Measurements from ENCODE around the gene VWA8. TPM values are rescaled to one million over a fixed set of nuclear protein-coding genes. Genes with fewer than 3 reads are reported as not detected.

The VWA8 gene
- total RNA-seq, 1 donor from 2014 or later: 33.4 TPM

- Histone ChIP-seq H3K27ac (no peak overlapping the region), H3K27me3 (no peaks in the 10 kb centered on the region)
Measured at GRCh38 chr13:41678848-41679247, 282.1 kb downstream of the VWA8 start.

GRCh38 chr13:41678249-41678648 is 282.7 kb downstream of the VWA8 start:
- intact Hi-C loops (cut with DNase I): no loop called here
- Histone ChIP-seq H3K9me3 (no peaks in the 10 kb centered on the region), H3K27me3 (no peaks in the 10 kb centered on the region), H3K4me1 (no peaks in the 10 kb centered on the region), H3K4me3 (no peak overlapping the region), H3K27ac (no peak overlapping the region), H3K36me3 (peaks cover 0 to under 1% of the 10 kb centered on the region in 2 donors)
- no peak for DNase-seq (ENCODE audit: extremely low spot score in 2 of 2)
- TF ChIP-seq POLR2AphosphoS5 (IDR thresholded peaks at IDR 0.05; ENCODE audit: insufficient read depth in 1 of 2, low read depth in 1 of 2) (no peak), POLR2A (IDR thresholded peaks at IDR 0.05) (no peak), CTCF (IDR thresholded peaks at IDR 0.05) (no peak)

More at GRCh38 chr13:41678848-41679247, 282.1 kb downstream of the VWA8 start:
- intact Hi-C loops (cut with DNase I): no loop called here
- TF ChIP-seq CTCF (IDR thresholded peaks at IDR 0.05) (no peak), POLR2A (IDR thresholded peaks at IDR 0.05) (no peak), POLR2AphosphoS5 (IDR thresholded peaks at IDR 0.05; ENCODE audit: insufficient read depth in 1 of 2, low read depth in 1 of 2) (no peak)
- H3K4me1 ChIP-seq: no peaks in the 10 kb centered on the region
- H3K9me3 ChIP-seq: no peaks in the 10 kb centered on the region
- no peak overlapping the region for H3K4me3 ChIP-seq
- no peak for DNase-seq (ENCODE audit: extremely low spot score in 2 of 2)
- H3K36me3 ChIP-seq: peaks cover 0 to 7% of the 10 kb centered on the region in 2 donors

- no peak for TF ChIP-seq CTCF (IDR thresholded peaks at IDR 0.05)
- TF ChIP-seq POLR2A (IDR thresholded peaks at IDR 0.05): no peak
- no peak for TF ChIP-seq POLR2AphosphoS5 (IDR thresholded peaks at IDR 0.05; ENCODE audit: insufficient read depth in 1 of 2, low read depth in 1 of 2)
- no peaks in the 10 kb centered on the region for H3K27me3 ChIP-seq
- intact Hi-C loops (cut with DNase I): no loop called here
- no peak overlapping the region for H3K4me3 ChIP-seq
- no peak for DNase-seq (ENCODE audit: extremely low spot score in 2 of 2)
- no peaks in the 10 kb centered on the region for H3K4me1 ChIP-seq
- no peaks in the 10 kb centered on the region for H3K36me3 ChIP-seq
- H3K9me3 ChIP-seq: no peaks in the 10 kb centered on the region
- no peak overlapping the region for H3K27ac ChIP-seq
Measured at GRCh38 chr13:41675306-41675705, 285.6 kb downstream of the VWA8 start.

DNA sequence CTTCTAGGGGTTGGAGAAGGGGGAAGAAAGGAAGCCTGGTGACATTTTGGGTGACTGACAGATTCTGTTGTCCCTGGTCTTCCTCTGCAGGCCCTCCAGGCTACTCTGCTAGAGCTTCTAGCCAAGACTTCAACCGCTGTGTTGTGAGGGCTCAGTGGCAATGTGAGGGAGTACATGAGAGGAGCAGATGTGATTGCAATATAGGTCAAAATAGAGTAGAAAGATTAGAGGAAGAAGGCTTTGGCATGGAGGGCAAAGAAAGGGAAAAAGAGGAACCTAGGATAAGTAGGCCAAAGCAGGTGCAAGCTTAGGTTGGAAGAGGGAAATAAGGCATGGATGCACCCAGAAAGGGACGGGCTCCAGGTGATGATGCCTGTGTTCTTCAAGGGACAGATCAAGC is 286.7 kb downstream of the VWA8 start:
- Histone ChIP-seq H3K27me3 (no peaks in the 10 kb centered on the region), H3K27ac (no peak overlapping the region), H3K9me3 (no peaks in the 10 kb centered on the region), H3K4me3 (no peak overlapping the region), H3K4me1 (no peaks in the 10 kb centered on the region), H3K36me3 (no peaks in the 10 kb centered on the region)
- TF ChIP-seq CTCF (IDR thresholded peaks at IDR 0.05) (no peak), POLR2A (IDR thresholded peaks at IDR 0.05) (no peak), POLR2AphosphoS5 (IDR thresholded peaks at IDR 0.05; ENCODE audit: insufficient read depth in 1 of 2, low read depth in 1 of 2) (no peak)
- no peak for DNase-seq (ENCODE audit: extremely low spot score in 2 of 2)
- intact Hi-C loops (cut with DNase I): no loop called here

DNA sequence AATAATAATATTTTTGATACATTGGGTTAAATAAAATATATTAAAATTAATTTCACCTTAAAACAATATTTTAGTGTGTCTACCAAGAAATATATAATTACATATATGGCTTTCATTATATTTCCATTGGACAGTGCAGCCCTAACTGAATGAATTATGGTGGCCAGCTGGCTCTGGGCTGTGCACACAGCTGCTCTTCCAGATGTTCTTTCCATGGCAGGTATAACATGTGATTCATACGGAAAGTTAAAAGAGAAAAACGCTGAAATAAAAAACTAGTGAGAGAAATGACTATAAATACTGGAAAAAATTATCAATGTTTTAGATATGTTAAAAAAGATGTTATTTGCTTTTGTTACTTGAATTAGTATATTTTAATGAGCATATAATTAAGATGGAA is 287.3 kb downstream of the VWA8 start:
- Histone ChIP-seq H3K27me3 (no peaks in the 10 kb centered on the region), H3K9me3 (no peaks in the 10 kb centered on the region), H3K36me3 (no peaks in the 10 kb centered on the region), H3K4me1 (no peaks in the 10 kb centered on the region), H3K27ac (no peak overlapping the region), H3K4me3 (no peak overlapping the region)
- TF ChIP-seq CTCF (IDR thresholded peaks at IDR 0.05) (no peak), POLR2AphosphoS5 (IDR thresholded peaks at IDR 0.05; ENCODE audit: insufficient read depth in 1 of 2, low read depth in 1 of 2) (no peak), POLR2A (IDR thresholded peaks at IDR 0.05) (no peak)
- DNase-seq (ENCODE audit: extremely low spot score in 2 of 2): no peak
- intact Hi-C loops (cut with DNase I): no loop called here
